ENCODE measurements around the gene CTPS2.
"Not testable (repeated sequence)": the region's sequence is repeated elsewhere in the genome, so short reads cannot be mapped to it uniquely, and the experiment has no call there.

CTPS2 gene

DNA sequence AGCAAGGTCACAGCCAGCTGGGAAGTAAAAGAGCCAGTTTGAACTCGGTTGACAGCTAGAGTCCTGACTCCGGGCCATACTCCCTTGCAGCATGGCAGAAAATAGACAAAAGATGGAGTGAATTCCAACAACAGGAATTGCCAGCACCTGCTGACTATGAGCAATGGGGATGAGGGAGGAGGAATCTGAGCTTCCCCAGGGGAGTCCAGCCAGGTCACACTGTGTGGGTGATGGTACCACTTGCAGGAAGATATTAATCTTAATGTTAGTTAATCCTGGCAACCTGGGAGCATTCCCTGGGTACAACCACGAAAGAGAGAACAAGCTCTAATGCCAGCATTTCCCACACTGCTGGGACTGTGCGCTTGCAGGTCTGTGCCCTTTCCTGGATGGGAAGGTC is 110.6 kb downstream of the CTPS2 start:
- FAIRE-seq, result no peak

DNA sequence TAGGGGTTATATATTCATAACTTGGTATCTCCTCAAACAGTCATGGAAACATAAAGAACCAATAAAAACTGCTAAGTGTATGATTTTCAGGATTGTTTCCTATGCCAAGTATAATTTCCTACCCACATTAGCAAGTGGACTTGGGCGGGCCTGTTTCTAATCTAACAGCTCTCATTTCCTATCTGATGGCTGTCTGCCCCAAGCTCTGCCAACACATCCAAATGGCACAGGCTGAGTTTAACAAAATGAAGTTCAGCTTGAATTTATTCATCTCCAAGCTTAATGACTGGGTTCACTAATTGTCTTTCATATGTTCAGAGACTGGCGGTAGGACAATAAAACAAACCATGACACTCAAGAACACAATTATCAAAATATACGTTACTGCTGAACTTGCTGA is 118.0 kb downstream of the CTPS2 start:
- peak; percentile 18 for FAIRE-seq

DNA sequence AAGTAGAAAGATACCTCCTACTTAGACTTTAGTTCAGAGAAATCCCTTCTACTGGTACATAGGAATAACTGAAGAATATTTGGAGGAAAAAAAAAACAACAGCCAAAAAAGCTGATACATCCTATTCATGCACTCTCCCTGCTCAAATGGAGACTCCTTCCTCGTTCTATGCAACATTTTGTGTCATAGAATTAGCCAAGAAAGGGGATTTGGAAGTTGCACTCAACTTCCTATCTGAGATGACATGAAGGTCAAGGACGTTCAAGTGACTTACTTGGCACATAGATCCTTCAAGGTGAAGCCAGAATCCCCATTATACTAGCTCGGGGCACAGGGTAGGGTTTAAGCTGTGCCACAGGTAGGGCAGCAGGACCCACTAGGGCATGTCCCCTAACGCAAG is 118.7 kb downstream of the CTPS2 start:
- FAIRE-seq, result no peak

DNA sequence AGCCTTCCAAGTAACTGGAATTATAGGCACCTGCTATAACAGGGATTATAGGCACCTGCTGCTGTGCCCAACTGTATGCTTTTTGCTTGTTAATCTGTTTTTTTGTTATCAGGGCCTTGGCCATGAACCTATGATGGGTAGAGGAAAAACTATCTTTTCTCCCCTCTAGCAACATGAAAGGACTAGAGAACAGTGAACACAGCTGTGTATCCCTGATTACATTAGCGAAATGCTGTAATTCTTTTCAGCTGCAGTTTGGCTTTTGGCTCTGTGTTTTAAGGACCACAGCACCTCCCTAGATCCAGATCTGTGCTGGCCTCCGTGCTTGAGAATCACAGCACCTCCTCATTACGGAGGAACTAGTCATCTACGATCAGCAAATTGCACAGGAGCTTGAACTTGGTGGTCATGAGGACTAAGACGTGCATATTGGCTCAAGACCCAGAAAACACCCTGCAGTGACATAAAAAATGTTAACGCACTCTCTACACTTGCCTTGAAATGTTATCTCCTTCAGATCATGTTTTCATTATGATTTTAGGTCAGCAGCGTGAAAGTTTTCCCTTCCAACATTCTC is 120.2 kb downstream of the CTPS2 start:
- no peak for FAIRE-seq

DNA sequence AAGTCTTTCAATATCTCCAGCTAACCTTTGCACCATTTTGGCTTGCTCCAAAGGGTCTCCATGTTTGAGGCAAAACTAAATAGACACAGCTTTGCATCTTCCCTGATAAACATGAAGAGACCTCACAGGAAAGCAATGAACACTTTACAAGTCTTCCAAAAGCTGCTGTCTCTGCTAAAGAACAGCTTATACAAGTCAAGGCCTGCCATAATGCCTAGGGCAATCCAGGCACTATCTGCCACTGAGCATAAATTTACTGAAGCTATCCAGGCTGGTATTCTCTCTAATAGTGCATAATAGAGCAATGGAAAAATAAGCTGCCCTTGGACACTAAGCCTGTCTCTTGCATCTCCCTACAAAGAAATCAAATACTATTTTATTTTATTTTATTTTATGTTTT is 122.6 kb downstream of the CTPS2 start:
- no peak for FAIRE-seq

DNA sequence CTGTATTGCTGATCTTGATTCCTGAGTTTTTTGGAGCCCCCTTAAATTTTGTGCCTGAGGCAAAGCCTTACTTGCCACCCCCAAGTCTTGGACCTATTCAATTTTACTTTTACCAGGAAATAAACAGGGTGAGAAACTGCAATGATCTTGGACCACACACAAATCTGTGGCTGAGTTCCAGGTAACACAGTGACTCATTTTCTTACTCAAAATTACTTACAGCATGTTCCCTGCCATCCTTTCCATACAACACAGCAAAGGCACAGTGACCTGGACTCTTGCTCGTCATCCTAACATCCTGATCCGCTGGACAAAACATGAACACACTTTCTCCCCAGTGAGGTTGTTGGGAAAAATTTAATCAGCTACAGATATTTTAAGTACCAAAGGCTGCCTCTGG is 123.3 kb downstream of the CTPS2 start:
- no peak for FAIRE-seq

DNA sequence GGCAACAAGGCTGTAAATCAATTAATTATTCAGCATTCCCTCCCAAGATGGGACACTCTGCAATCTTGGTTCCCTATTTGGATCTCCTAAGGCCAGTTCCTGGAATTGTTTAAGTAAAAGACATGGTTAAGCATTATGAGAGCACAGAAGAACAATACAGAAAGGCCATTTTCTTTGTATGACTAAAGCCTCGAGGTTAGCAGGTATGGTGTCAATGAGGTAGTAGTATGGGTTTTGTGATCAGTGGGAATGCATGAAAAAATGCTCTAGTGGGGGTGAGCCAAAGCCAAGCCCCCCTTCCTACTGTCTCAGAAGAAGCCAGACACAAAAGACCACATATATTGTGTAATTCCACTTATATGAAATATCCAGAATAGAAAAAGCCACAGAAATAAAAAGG is 124.2 kb downstream of the CTPS2 start:
- FAIRE-seq, result no peak

DNA sequence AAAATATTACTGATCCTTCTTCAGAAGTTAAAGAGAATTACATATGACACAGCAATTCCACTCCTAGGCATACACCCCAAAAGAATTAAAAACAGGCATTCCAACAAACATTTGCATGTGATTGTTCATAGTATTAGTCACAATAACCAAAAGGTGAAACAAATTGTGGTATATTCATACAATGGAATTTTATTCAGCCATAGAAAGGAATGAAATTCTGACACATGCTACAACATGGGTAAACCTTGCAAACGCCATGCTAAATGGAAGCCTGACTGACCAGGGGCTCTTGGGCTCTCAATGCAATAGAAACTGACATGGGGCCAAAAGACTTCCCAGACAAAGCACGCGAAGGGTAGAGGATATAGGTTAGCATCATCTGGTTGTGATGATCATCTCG is 124.6 kb downstream of the CTPS2 start:
- no peak for FAIRE-seq

DNA sequence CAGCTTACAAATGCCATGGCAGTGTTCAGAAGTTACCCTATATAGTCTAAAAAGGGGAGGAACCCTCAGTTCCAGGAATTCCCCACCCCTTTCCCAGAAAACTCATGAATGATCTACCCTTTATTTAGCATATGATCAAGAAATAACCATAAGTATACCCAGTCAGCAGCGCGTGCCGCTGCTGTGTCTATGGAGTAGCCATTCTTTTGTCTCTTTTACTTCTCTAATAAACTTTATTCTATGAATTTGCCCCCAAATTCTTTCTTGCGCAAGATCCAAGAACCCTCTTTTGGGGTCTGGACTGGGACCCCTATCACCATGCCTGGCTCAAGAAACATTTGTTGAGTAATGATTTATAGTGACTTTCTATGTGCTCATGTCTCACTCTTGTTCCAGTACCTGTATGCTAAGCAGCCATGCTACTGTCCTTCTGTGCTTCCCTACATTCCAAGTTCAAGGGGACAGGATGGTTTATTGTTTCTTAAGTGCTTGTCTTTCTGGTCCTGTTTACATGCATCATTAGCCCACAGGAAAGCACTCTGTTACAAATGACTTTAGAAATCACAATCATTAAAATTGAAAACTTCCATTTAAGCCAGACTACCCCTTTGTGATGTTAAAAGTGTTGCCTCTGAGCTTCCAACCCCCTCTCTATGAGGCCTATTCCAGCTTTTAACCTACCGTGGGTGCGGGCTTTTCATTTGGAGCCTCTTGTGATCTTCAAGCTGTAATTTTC is 125.9 kb downstream of the CTPS2 start:
- FAIRE-seq, result no peak

DNA sequence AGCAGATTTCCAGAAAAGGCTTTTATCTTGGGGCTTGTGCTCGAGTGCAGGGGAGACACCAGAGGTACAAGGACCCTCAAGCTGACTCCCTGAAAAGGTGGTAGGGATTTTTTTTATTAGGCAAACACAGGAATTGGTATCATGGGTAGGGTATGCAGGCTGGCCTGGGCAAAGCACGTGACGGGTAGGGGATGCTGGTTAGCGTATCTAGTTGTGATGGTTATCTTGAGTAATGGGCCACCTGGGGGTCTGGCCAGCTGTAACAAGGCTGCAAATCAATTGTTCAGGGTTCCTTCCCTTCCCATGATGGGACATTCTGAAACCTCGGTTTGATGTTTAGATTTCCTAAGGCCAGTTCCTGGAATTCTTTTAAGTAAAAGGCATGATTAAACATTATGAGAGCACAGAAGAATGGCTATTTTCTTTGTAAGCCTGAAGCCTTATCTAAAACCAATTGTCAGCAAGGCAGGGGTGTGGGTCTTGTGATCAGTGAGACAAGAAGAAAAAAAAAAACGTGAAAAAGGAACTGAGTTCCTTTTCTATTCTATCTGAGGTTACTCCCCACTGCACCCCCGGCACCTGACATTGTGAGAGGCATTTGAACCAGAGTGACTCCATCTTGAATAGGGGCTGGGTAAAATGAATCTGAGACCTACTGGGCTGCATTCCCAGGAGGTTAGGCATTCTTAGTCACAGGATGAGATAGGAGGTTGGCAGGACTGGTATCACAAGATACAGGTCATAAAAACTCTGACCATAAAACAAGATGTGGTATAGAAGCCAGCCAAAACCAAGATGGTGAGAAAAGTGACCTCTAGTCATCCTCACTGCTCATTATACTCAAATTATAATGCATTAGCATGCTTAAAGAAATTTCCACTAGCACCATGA is 126.7 kb downstream of the CTPS2 start:
- no peak for FAIRE-seq

DNA sequence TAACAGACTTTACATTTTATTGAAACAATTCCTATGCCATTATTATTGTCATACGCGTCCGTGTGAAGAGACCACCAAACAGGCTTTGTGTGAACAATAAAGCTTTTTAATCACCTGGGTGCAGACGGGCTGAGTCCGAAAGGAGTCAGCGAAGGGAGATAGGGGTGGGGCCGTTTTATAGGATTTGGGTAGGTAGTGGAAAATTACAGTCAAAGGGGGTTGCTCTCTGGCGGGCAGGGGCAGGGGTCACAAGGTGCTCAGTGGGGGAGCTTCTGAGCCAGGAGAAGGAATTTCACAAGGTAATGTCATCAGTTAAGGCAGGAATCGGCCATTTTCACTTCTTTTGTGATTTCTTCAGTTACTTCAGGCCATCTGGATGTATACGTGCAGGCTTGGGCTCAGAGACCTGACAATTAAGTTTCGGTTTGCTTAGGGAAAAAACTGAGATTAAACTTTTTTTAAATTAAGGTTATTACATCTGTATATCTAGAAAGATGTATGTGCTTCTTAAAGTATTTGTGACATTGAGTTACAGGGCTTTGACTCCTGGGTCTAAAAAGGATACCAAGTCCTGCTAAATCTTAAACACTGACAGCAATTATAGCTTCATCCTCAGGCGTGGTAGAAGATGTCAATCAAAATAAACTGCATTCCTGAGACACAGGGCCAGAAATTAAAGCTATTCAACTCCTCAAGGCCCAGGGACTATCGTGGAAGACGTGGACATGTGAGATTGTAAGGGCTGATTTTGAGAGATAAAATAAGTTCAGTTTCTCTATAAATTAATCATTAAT is 132.3 kb downstream of the CTPS2 start:
- FAIRE-seq, result not testable (repeated sequence)

DNA sequence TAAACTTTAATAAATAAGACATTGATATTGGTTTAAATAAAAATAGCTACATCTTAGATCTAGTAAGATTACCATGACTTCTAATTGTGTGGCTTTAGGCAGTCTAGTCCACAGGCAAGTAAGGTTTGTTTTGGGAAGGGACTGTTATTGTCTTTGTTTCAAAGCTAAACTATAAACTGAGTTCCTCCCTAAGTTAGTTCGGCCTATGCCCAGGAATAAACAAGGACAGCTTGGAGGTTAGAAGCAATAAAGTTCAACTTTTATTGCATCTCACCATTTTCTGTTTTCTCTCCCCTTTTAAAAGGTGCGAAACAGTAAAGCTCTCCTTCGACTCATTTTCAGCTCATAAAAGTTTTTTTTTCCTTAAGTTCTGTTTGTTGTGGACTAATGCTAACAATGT is 133.0 kb downstream of the CTPS2 start:
- FAIRE-seq, result no peak

DNA sequence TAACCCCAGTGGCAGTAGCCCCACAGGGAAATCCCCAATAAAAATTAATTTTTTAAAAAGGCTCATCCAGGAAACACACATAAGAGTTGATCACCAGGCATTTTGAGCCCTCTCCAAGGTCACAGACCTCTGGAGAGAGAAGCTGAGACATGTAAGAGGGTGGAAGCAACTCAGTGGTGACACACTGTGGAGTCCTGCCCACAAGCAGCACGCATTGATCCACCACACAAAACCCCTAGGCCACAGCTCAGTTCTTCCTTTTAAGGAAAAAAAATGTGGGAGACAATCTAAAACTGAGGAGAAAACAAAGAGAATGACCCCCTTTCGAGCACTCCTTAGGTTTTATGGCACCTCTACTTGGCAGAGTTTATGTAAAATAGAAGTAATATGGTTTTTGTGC is 134.3 kb downstream of the CTPS2 start:
- FAIRE-seq, result no peak

DNA sequence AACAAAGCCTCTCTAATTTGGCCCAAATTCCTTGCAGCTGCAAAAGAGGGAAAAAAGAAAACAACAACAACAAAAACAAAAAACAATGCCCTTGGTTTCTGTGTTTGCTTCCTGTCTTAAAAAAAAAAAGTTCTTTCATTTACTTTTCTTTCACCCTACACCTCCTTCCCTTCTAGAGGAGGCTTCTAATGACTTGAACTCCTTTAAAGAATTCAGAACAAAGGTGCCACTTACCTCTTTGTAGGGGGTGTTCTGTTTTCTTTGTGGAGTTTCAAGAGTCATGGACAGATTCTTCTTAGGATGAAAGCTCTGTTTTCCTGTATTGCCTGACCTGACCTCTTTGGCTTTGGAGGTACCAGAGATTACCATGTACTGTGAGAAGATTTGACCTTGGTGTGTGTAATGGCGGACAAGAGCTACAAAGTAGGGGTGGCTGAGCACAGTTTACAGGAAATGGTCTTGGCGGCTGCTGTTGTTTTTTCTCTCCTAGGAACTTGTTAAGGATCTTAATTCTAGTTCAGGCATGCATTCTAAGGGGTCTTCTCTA is 134.9 kb downstream of the CTPS2 start:
- FAIRE-seq, result no peak

DNA sequence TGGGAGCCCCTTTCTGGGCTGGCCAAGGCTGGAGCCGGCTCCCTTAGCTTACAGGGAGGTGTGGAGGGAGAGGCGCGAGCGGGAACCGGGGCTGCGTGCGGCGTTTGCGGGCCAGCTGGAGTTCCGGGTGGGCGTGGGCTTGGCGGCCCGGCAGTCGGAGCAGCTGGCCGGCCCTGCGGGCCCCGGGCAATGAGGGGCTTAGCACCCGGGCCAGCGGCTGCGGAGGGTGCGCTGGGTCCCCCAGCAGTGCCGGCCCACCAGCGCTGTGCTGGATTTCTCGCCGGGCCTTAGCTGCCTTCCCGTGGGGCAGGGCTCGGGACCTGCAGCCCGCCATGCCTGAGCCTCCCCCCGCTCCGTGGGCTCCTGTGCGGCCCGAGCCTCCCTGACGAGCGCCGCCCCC is 137.1 kb downstream of the CTPS2 start:
- not testable (repeated sequence) for FAIRE-seq

DNA sequence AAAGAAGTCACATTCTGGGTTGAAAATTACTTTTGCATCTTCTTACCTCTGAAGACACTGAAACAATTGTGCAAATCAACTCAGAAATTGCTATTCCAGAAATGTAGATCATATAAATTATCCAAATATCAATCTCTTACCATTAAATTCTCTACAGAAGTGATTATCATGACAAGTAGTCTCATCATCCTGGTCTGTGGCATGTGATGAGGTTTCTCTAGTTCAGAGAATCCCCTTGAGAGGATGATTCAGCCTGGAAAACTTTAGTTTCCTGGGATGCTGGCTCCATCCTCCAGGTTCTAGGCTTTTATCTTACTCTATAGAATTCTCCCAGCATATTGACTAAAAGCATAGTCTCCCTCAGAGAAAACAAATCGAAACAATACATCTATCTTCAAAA is 138.7 kb downstream of the CTPS2 start:
- no peak for FAIRE-seq

DNA sequence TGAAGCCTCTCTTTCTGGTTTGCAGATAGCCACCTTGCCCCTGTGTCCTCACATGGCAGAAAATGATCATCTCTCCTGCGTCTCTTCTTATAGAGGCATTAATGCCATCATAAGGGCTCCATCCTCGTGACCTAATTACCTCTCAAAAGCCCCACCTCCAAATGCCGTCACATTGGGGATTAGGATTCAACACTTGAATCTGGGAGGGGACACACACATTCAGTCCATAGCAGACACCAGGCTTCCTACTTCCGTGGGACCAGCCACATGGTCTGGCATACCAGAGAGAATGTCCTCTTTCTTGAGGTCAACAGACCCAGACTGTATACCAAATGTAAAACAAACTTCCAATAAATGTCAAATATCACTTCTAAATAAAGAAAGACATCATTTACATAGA is 144.8 kb downstream of the CTPS2 start:
- no peak for FAIRE-seq

DNA sequence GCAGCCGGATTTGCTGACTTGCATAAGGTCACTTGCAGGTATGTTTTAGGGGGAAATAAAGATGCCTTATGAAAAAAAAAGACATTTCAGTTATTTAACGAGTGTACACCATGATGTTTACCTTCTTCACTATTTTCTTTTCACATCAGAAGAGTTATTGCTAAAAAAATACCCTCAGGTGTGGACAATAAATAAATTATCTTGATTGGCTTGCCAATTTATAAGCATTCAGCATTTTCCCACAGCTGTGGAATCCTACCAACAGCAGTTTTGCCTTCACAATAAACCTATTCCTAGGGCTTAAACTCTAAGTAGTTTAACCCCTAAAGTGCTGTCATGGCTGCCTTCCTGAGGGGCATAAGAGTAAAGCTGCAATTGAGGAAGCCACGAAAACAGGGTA is 145.9 kb downstream of the CTPS2 start:
- peak; percentile 49 for FAIRE-seq

DNA sequence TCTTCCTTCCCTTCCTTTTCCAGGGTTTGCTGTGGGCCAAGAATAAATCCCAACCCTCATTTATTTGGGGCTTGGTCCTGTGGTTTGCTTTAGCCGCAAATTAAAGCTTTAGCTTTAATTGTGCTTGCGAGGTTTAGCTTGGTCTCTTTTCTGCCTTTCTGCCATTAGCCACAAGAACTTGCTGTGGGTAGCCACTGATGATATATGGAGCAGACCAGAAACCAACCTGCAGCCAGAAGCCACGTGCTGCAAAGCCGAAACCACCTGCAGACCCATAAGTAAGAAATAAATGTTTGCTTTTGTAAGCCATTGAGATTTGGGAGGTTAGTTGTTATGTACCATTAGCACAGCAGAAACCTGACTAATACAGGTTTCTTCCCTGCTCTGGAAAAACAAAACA is 152.3 kb downstream of the CTPS2 start:
- FAIRE-seq, result no peak

DNA sequence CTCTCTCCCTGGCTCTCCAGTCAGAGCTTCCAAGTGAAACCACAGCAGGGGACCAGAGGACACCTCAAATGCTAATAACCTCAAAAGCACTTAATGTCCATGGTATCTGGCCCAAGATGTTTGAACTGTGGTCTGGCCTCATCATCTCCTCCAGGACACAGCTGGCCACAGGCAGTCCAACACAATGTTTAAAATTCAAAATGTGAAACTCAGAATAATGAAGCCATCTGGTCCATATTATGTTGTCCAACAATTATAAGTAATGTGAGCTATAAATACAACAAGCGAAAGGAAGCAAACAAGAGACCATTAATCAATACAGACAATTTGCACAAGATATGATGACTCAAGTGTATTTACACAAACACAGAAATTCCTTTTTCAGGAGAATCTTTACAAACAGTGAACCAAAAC is 153.3 kb downstream of the CTPS2 start:
- FAIRE-seq, result no peak

DNA sequence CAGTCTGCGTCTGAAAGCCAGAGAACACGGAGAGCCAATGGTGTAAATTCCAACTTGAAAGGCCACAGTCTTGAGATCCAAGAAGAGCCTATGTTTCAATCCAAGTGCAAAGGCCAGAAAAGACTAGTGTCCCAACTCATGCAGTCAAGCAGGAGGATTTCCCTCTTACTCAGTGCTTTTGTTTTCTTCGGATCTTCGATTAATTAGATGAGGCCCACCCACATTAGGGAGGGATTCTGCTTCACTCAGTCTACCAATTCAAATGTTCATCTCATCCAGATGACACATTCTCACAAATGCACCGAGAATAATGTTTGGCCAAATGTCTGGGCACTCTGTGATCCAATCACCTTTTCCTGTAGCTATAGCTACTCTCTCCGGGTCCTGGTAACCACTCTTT is 154.0 kb downstream of the CTPS2 start:
- FAIRE-seq, result no peak

DNA sequence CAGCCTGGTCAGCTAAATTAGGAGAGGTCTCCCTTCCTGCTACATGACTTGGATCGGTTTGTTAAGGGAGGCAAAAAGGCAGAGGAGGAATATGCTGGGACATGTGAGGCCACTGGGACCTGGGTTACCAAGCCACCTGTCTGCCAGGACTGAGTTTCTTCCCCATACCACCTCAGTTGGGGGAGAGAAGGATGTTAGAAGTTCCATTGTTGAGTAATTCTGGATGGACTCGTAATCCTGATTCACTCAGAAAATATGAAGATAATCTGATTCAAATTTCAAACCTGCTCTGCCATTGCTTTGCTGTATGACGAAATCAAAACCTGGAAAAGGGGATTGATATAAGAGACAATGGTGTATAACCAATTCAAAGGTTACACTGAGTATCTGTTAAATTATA is 159.9 kb downstream of the CTPS2 start:
- FAIRE-seq, result no peak

DNA sequence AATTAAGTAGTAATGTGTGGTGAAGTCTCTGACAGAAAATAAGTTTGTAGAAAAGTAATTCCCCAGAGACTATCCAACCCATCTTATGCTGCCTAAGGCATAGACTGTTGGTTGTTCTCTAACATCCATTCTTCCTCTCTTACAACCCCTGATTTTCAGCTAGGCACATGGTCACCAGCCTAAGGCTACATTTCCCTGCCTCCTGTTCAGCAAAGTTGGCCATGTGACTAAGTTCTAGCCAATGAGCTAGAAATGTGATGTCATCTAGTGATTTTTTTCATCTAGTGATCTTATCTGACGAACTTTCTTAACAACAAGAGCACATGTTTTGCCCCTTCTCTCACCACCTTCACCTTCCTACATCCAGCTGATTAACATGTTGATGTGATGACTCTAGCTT is 164.8 kb downstream of the CTPS2 start:
- FAIRE-seq, result no peak

Data from colon (tissue), 2 donors.